Caco-2 (cell line): ENCODE data around the gene CDKL4. TPM values are rescaled to one million over a fixed set of nuclear protein-coding genes. Genes with fewer than 3 reads are reported as not detected.

ENCODE experiments used
- BruUV-seq: library from RNA; stranded (reverse); fragments of 400-500 nt; replicated peaks from 2 replicates; lab custom pipeline; 2021; lab: Mats Ljungman, UMichigan
- CTCF ChIA-PET: fragments of 300-600 bp; sonication (Branson Sonifier 250); formaldehyde crosslinking; loops from one replicate; lab custom pipeline; 2022; ENCODE audit warnings: antibody characterized with exemption; lab: Charles Lee
- POLR2A ChIA-PET: fragments of 300-600 bp; sonication (Branson Sonifier 250); formaldehyde crosslinking; loops from one replicate; lab custom pipeline; 2022; ENCODE audit warnings: antibody characterized with exemption; lab: Charles Lee
- DNase-seq, 2 experiments: peaks; one replicate each; pipeline versions ENCODE4 v3.0.0 to v3.0.0-alpha.2; 2020 to 2022
- H3K27me3 ChIP-seq: replicated peaks from 2 replicates; pipeline ENCODE4 v1.6.0; 2011; ENCODE audit warnings: low read length; ENCODE audit not compliant: control insufficient read depth, insufficient read depth
- H3K36me3 ChIP-seq: 2 replicates; pipeline ENCODE4 v1.5.1; 2011; ENCODE audit warnings: low read length; ENCODE audit not compliant: control insufficient read depth, insufficient read depth
- H3K4me1 ChIP-seq: fragments of 250-450 bp; sonication (Bioruptor Pico); 2 replicates; pipeline ENCODE4 v1.5.1; 2020; ENCODE audit warnings: mild to moderate bottlenecking
- H3K4me3 ChIP-seq: 2 replicates; pipeline ENCODE4 v1.5.1; 2011; ENCODE audit warnings: low read depth, mild to moderate bottlenecking, control low read depth, low read length
- H3K9me3 ChIP-seq: fragments of 250-450 bp; sonication (Bioruptor Pico); 2 replicates; pipeline ENCODE4 v1.5.1; 2020; ENCODE audit warnings: mild to moderate bottlenecking, moderate library complexity
- H3K27ac Mint-ChIP-seq: one replicate; pipeline ENCODE4 v1.8.0; 2022; ENCODE audit warnings: mixed read lengths; ENCODE audit not compliant: unreplicated experiment
- H3K27me3 Mint-ChIP-seq: one replicate; pipeline ENCODE4 v1.8.0; 2022; ENCODE audit warnings: mixed read lengths; ENCODE audit not compliant: insufficient read depth, unreplicated experiment
- H3K36me3 Mint-ChIP-seq: one replicate; pipeline ENCODE4 v1.8.0; 2022; ENCODE audit warnings: mild to moderate bottlenecking, mixed read lengths; ENCODE audit not compliant: insufficient read depth, unreplicated experiment
- H3K4me1 Mint-ChIP-seq: one replicate; pipeline ENCODE4 v1.8.0; 2022; ENCODE audit warnings: low read depth, mixed read lengths; ENCODE audit not compliant: unreplicated experiment
- H3K4me3 Mint-ChIP-seq: one replicate; pipeline ENCODE4 v1.8.0; 2022; ENCODE audit warnings: mild to moderate bottlenecking, moderate library complexity, mixed read lengths; ENCODE audit not compliant: unreplicated experiment
- H3K9me3 Mint-ChIP-seq: one replicate; pipeline ENCODE4 v1.8.0; 2022; ENCODE audit warnings: mixed read lengths; ENCODE audit not compliant: unreplicated experiment
- intact Hi-C: fragments of 100-400 bp; cut with micrococcal nuclease; formaldehyde crosslinking; loops from one replicate; pipeline ENCODE4 v1.10.0; 2022; ENCODE audit not compliant: unreplicated experiment
- total RNA-seq: library from RNA; stranded (reverse); gene quantifications from 2 replicates; pipeline ENCODE4 v1.2.3, GENCODE V29; 2022
- TF ChIP-seq, protein P1 (sequence below), 2 experiments: fragments of 200-600 bp in 1 of 2; IDR thresholded peaks; 1 replicate in 1 of 2; 2 replicates in 1 of 2; pipeline versions ENCODE4 v1.5.1 to v1.8.0; 2011 to 2022; ENCODE audit warnings: antibody characterized with exemption in 1 of 2, control low read depth in 1 of 2, inconsistent platforms in 1 of 2, low read depth in 1 of 2, low read length in 1 of 2, mild to moderate bottlenecking in 1 of 2, moderate library complexity in 1 of 2; ENCODE audit not compliant: insufficient read depth in 1 of 2, severe bottlenecking in 1 of 2, unreplicated experiment in 1 of 2

The CDKL4 gene
- total RNA-seq, 1 experiment from 2014 or later: 1.4 TPM

DNA sequence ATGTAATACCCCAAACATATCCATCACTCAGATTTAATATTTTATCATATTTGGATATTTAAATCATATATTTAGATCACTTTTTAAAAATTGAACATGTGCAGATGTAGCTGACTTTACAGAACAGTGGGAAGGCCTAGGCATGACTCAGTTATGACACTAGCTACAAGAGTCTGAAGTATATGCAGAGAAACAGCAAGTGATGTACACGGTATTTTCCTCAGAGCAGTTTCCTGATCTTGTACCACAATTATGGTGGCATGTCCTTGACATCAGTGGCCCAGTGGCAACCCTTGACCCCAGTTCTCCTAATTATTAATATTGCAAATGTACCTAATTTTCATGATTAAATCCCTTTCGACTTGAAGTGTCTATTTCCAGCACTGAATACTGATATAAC is 28.2 kb downstream of the CDKL4 start:
- Mint-ChIP-seq H3K4me3 (no peak overlapping the region), H3K27me3 (no peaks in the 10 kb centered on the region), H3K9me3 (no peaks in the 10 kb centered on the region), H3K4me1 (peaks cover 24% of the 10 kb centered on the region), H3K36me3 (no peaks in the 10 kb centered on the region), H3K27ac (peak overlapping the region; percentile 46)
- no peaks in the 10 kb centered on the region for H3K36me3 ChIP-seq
- TF ChIP-seq, protein P1, sequence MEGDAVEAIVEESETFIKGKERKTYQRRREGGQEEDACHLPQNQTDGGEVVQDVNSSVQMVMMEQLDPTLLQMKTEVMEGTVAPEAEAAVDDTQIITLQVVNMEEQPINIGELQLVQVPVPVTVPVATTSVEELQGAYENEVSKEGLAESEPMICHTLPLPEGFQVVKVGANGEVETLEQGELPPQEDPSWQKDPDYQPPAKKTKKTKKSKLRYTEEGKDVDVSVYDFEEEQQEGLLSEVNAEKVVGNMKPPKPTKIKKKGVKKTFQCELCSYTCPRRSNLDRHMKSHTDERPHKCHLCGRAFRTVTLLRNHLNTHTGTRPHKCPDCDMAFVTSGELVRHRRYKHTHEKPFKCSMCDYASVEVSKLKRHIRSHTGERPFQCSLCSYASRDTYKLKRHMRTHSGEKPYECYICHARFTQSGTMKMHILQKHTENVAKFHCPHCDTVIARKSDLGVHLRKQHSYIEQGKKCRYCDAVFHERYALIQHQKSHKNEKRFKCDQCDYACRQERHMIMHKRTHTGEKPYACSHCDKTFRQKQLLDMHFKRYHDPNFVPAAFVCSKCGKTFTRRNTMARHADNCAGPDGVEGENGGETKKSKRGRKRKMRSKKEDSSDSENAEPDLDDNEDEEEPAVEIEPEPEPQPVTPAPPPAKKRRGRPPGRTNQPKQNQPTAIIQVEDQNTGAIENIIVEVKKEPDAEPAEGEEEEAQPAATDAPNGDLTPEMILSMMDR (IDR thresholded peaks at IDR 0.05; ENCODE audit: insufficient read depth in 1 of 2, low read depth in 1 of 2, low read length in 1 of 2, severe bottlenecking in 1 of 2, unreplicated experiment in 1 of 2): no peak
- H3K9me3 ChIP-seq: no peaks in the 10 kb centered on the region
- H3K27me3 ChIP-seq: no peaks in the 10 kb centered on the region
- no TSS peak for BruUV-seq
- intact Hi-C loops: no loop called here
- ChIA-PET POLR2A (interaction anchor here (0.6 kb wide), 1 partner anchor 92 kb away, joined by 3 read pairs; no protein-coding TSS in a partner anchor), CTCF (no interaction called here)
- no peak overlapping the region for H3K4me3 ChIP-seq
- no peak for DNase-seq
- peaks cover 34% of the 10 kb centered on the region for H3K4me1 ChIP-seq

DNA sequence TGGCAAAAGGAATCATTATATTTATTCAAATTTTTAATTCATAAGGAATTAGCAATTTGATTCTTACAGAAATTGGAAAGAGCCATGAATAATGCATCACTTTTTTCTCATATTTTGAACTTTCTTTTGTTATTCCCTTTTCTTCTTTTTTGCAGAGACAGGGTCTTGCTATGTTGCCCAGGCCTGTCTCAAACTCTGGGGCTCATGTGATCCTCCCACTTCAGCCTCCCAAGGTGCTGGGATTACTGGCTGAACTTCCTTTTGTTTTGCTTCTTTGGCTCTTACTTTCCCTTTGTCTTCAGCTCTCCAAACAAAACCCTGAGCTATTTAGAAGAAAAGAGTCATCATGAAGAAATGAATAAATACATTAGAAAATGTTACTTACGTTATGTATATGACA is 30.8 kb downstream of the CDKL4 start:
- Mint-ChIP-seq H3K27me3 (no peaks in the 10 kb centered on the region), H3K9me3 (no peaks in the 10 kb centered on the region), H3K27ac (no peak overlapping the region), H3K36me3 (no peaks in the 10 kb centered on the region), H3K4me3 (no peak overlapping the region), H3K4me1 (peaks cover 18% of the 10 kb centered on the region)
- no peak overlapping the region for H3K4me3 ChIP-seq
- ChIA-PET POLR2A (no interaction called here), CTCF (no interaction called here)
- no peaks in the 10 kb centered on the region for H3K27me3 ChIP-seq
- intact Hi-C loops: no loop called here
- H3K9me3 ChIP-seq: no peaks in the 10 kb centered on the region
- no peak for DNase-seq
- BruUV-seq: no TSS peak
- H3K36me3 ChIP-seq: no peaks in the 10 kb centered on the region
- H3K4me1 ChIP-seq: peaks cover 24% of the 10 kb centered on the region
- TF ChIP-seq, protein P1 (IDR thresholded peaks at IDR 0.05; ENCODE audit: insufficient read depth in 1 of 2, low read depth in 1 of 2, low read length in 1 of 2, severe bottlenecking in 1 of 2, unreplicated experiment in 1 of 2): no peak

DNA sequence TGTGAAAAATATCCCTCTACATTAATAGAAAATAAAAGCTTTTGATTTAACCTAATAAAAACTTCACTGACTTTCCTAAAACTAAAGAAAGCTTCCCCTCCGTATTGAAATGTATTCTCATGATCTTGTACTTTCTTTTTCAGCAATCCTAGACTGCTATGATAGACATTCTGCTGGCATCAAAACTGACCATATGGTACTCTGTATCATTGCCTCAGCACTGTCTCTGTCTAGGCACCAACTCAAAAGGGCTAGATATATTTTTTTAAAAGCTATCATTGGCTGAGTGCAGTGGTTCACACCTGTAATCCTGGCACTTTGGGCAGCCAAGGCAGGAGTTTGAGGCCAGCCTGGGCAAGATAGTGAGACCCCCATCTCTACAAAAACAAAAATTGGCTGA is 32.9 kb downstream of the CDKL4 start:
- Histone ChIP-seq H3K36me3 (no peaks in the 10 kb centered on the region), H3K9me3 (no peaks in the 10 kb centered on the region), H3K27me3 (no peaks in the 10 kb centered on the region), H3K4me1 (peaks cover 5% of the 10 kb centered on the region), H3K4me3 (no peak overlapping the region)
- H3K4me3 Mint-ChIP-seq: no peak overlapping the region
- H3K4me1 Mint-ChIP-seq: peaks cover 1% of the 10 kb centered on the region
- H3K27ac Mint-ChIP-seq: no peak overlapping the region
- DNase-seq: no peak
- ChIA-PET POLR2A (no interaction called here), CTCF (no interaction called here)
- H3K9me3 Mint-ChIP-seq: no peaks in the 10 kb centered on the region
- no TSS peak for BruUV-seq
- TF ChIP-seq, protein P1 (IDR thresholded peaks at IDR 0.05; ENCODE audit: insufficient read depth in 1 of 2, low read depth in 1 of 2, low read length in 1 of 2, severe bottlenecking in 1 of 2, unreplicated experiment in 1 of 2): no peak
- no peaks in the 10 kb centered on the region for H3K27me3 Mint-ChIP-seq
- intact Hi-C loops: no loop called here
- no peaks in the 10 kb centered on the region for H3K36me3 Mint-ChIP-seq
